Tibial nerve (tissue), 4 donors: Measurements from ENCODE around the gene PCDH9. TPM values are rescaled to one million over a fixed set of nuclear protein-coding genes. Genes with fewer than 3 reads are reported as not detected.

Experiments used
- DNase-seq, 2 donors: peaks; one replicate each; pipeline ENCODE4 v3.0.0-alpha.2; 2019; ENCODE audit warnings: low spot score in 2 of 2
- H3K27ac ChIP-seq, 4 donors: fragments of 200-600 bp; sonication (generic) in 3 of 4; one replicate each; pipeline ENCODE4 v1.5.1; 2017 to 2019; ENCODE audit warnings: mild to moderate bottlenecking in 1 of 4
- H3K27me3 ChIP-seq, 2 donors: fragments of 200-600 bp; sonication (generic) in 1 of 2; one replicate each; pipeline versions ENCODE4 v1.5.1 to v1.6.0; 2017 to 2019
- H3K36me3 ChIP-seq, 3 donors: fragments of 200-600 bp; sonication (generic); one replicate each; pipeline ENCODE4 v1.5.1; 2018 to 2019
- H3K4me1 ChIP-seq, 4 donors: fragments of 200-600 bp; sonication (generic) in 3 of 4; one replicate each; pipeline ENCODE4 v1.5.1; 2017 to 2019
- H3K4me3 ChIP-seq, 4 donors: fragments of 200-600 bp; sonication (generic) in 3 of 4; one replicate each; pipeline ENCODE4 v1.5.1; 2017 to 2019; ENCODE audit warnings: mild to moderate bottlenecking in 1 of 4, moderate library complexity in 1 of 4
- H3K9me3 ChIP-seq, 4 donors: fragments of 200-600 bp; sonication (generic) in 3 of 4; one replicate each; pipeline ENCODE4 v1.5.1; 2017 to 2019
- EP300 ChIP-seq, 2 donors: sonication (generic); formaldehyde crosslinking; IDR thresholded peaks; one replicate each; pipeline ENCODE4 v1.6.1; 2017; ENCODE audit warnings: antibody characterized with exemption in 2 of 2, mild to moderate bottlenecking in 1 of 2
- POLR2A ChIP-seq, 2 donors: fragments of 450-650 bp; IDR thresholded peaks; one replicate each; pipeline ENCODE4 v1.6.1; 2017; ENCODE audit warnings: antibody characterized with exemption in 2 of 2, mild to moderate bottlenecking in 2 of 2, moderate library complexity in 2 of 2
- WGBS, 2 donors: methylation state at CpG; one replicate each; pipeline ENCODE4 v1.1.5; 2018; 5-methylcytosine and 5-hydroxymethylcytosine counted together
- total RNA-seq, 4 donors: library from RNA; depleted of rRNA; stranded (reverse); fragments of >200 nt; gene quantifications; one replicate each; pipeline ENCODE4 v1.1.0, GENCODE V29; 2016
- TF ChIP-seq, protein P1 (sequence below), 5 experiments: fragments of 200-600 bp in 3 of 5; fragments of 450-650 bp in 2 of 5; sonication (generic) in 3 of 5; IDR thresholded peaks; one replicate each; pipeline ENCODE4 v1.5.1; 2016 to 2019; ENCODE audit warnings: antibody characterized with exemption in 5 of 5, mild to moderate bottlenecking in 3 of 5, moderate library complexity in 2 of 5

PCDH9 gene
- total RNA-seq, 4 donors from 2014 or later: 11.8 to 28.6 (median 14.4) TPM

DNA sequence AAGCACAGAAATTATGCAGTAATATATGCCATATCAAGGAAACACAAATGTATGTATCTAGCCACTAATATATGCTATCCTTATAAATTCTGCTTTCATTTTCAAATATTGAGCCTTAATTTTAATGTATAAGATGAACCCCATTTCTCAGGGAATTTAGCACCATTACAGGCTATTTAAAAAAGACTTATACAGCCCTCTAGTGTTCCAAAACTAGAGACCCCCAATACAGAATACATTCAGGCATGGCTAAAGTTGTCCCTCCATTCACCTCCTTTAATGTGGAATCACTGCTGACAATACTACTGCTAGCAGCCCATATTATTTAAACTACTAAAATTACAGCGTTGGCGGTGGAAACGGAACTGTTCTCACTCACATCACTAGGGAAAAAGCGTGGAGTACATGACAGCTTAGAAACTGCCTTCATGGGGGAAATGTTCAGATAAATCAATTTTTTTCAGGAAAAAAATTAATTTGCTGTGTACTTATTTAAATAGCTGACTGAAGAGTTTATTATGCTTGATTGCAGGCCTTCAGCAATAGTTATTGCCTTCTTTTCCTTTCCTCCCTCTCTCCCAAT, 541.0 kb downstream of the PCDH9 start:
- Histone ChIP-seq H3K4me3 (no peak overlapping the region), H3K36me3 (no peaks in the 10 kb centered on the region), H3K9me3 (peaks cover 0 to 12% (median 0%) of the 10 kb centered on the region in 4 donors), H3K27me3 (no peaks in the 10 kb centered on the region), H3K27ac (no peak overlapping the region), H3K4me1 (peaks cover 0 to 3% (median 0%) of the 10 kb centered on the region in 4 donors)
- TF ChIP-seq POLR2A (IDR thresholded peaks at IDR 0.05) (no peak), EP300 (IDR thresholded peaks at IDR 0.05) (no peak)
- TF ChIP-seq, protein P1, sequence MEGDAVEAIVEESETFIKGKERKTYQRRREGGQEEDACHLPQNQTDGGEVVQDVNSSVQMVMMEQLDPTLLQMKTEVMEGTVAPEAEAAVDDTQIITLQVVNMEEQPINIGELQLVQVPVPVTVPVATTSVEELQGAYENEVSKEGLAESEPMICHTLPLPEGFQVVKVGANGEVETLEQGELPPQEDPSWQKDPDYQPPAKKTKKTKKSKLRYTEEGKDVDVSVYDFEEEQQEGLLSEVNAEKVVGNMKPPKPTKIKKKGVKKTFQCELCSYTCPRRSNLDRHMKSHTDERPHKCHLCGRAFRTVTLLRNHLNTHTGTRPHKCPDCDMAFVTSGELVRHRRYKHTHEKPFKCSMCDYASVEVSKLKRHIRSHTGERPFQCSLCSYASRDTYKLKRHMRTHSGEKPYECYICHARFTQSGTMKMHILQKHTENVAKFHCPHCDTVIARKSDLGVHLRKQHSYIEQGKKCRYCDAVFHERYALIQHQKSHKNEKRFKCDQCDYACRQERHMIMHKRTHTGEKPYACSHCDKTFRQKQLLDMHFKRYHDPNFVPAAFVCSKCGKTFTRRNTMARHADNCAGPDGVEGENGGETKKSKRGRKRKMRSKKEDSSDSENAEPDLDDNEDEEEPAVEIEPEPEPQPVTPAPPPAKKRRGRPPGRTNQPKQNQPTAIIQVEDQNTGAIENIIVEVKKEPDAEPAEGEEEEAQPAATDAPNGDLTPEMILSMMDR (IDR thresholded peaks at IDR 0.05): no peak
- 88 to 89% methylated on average over 4 of the region's 4 CpGs for WGBS, 2 donors
- no peak for DNase-seq

DNA sequence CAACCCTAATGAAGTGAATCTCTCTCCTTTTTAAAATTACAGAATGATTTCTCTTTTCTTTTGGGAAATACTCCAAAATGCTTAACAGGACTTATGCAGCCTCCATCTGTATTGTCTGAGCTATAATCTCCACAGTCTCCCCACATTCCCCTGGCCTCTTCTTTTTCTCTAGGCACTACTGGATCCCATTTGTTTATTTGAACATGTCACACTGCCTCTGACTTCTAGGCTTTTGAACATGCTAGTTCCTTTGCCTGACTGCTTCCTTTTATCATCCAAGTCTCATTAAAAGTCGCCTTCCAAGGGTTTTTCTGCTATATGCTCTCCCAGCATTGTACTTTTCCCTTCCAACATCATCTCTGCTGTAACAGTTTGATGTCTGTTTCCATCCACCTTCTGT, 548.7 kb downstream of the PCDH9 start:
- DNase-seq: no peak
- peaks cover 0 to 12% (median 0%) of the 10 kb centered on the region in 4 donors for H3K9me3 ChIP-seq
- H3K4me3 ChIP-seq: no peak overlapping the region
- no peaks in the 10 kb centered on the region for H3K4me1 ChIP-seq
- no peak overlapping the region for H3K27ac ChIP-seq
- TF ChIP-seq, protein P1 (IDR thresholded peaks at IDR 0.05): no peak
- no peak for TF ChIP-seq EP300 (IDR thresholded peaks at IDR 0.05)
- TF ChIP-seq POLR2A (IDR thresholded peaks at IDR 0.05): no peak
- no peaks in the 10 kb centered on the region for H3K27me3 ChIP-seq
- no peaks in the 10 kb centered on the region for H3K36me3 ChIP-seq
- 77 to 80% methylated on average over 1 of the region's 1 CpG for WGBS, 2 donors

DNA sequence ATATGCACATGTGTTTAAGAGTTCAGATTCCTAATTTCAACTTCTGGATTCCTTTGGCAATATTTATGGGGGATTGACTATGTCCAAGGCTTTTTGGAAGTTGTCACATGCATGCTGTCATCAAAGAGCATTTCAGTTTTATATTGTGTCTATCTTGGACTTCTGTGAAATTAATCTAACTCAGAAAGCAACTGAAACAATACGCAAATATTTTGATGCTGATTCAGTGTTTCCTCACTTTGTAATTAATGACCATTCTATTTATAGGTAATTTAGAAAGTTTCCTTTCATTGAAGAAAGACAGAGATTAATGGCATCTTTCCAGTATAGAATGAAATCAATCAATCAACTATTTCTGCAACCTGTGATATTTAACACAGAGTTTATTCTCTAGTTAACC, 550.1 kb downstream of the PCDH9 start:
- Histone ChIP-seq H3K27ac (no peak overlapping the region), H3K4me1 (no peaks in the 10 kb centered on the region), H3K27me3 (no peaks in the 10 kb centered on the region), H3K36me3 (no peaks in the 10 kb centered on the region), H3K4me3 (no peak overlapping the region), H3K9me3 (peaks cover 0 to 2% (median 0%) of the 10 kb centered on the region in 4 donors)
- 88 to 92% methylated on average over 1 of the region's 1 CpG for WGBS, 2 donors
- DNase-seq: no peak
- TF ChIP-seq EP300 (IDR thresholded peaks at IDR 0.05): no peak
- TF ChIP-seq, protein P1 (IDR thresholded peaks at IDR 0.05): no peak
- no peak for TF ChIP-seq POLR2A (IDR thresholded peaks at IDR 0.05)

DNA sequence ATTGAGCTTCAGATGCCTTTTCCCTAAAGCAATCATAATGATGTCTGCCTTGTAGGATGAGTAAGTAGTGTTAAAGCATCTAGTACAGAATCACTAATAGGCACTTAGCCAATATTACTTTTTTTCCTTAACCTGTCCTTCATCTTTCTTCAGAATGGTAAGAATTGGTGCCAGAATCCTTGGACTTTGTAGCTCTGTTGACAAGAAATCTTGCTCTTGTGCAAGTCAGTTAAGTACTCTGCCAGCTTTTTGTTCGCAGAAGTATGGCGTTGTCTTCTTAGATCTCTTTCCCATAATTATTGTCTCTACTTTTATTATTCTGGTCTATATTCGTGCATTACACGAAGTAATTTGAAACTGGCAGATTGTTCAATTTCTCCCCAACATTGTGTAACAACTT, 554.5 kb downstream of the PCDH9 start:
- DNase-seq: no peak
- 82 to 90% methylated on average over 4 of the region's 4 CpGs for WGBS, 2 donors
- Histone ChIP-seq H3K4me3 (no peak overlapping the region), H3K9me3 (peaks cover 0 to 11% (median 0%) of the 10 kb centered on the region in 4 donors), H3K4me1 (no peaks in the 10 kb centered on the region), H3K27ac (no peak overlapping the region), H3K36me3 (no peaks in the 10 kb centered on the region), H3K27me3 (no peaks in the 10 kb centered on the region)
- TF ChIP-seq, protein P1 (IDR thresholded peaks at IDR 0.05): no peak
- no peak for TF ChIP-seq EP300 (IDR thresholded peaks at IDR 0.05)
- TF ChIP-seq POLR2A (IDR thresholded peaks at IDR 0.05): no peak

DNA sequence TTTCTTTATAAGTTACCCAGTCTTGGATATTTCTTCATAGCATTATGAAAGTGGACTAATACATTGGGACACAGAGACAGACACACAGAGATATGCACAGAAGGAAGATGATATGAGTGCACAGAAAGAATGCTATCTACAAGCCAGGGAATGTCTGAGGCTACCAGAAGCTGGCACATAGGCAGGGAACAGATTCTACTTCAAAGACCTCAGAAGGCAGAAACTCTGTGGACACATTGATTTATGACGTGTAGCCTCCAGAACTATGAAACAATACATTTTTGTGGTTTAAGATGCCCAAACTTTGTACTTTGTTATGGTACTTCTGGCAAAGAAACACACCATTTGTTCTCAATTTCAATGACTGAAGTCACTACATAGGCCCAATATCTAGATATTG, 556.7 kb downstream of the PCDH9 start:
- H3K27ac ChIP-seq: no peak overlapping the region
- no peaks in the 10 kb centered on the region for H3K4me1 ChIP-seq
- no peak for TF ChIP-seq POLR2A (IDR thresholded peaks at IDR 0.05)
- H3K9me3 ChIP-seq: peaks cover 0 to 11% (median 0%) of the 10 kb centered on the region in 4 donors
- H3K36me3 ChIP-seq: no peaks in the 10 kb centered on the region
- no peaks in the 10 kb centered on the region for H3K27me3 ChIP-seq
- DNase-seq: no peak
- 44 to 73% methylated on average over 1 of the region's 1 CpG for WGBS, 2 donors
- H3K4me3 ChIP-seq: no peak overlapping the region
